Endothelial cell (in vitro differentiated cells): ENCODE measurements around the gene OR2AE1. TPM values are rescaled to one million over a fixed set of nuclear protein-coding genes. Genes with fewer than 3 reads are reported as not detected.

Source experiments
- DNase-seq: peaks from one replicate; pipeline ENCODE4 v3.0.0; 2021; ENCODE audit warnings: low spot score
- H3K27ac Mint-ChIP-seq: one replicate; pipeline ENCODE4 v1.8.0; 2021; ENCODE audit warnings: mixed read lengths, inconsistent platforms; ENCODE audit not compliant: unreplicated experiment
- H3K27me3 Mint-ChIP-seq: one replicate; pipeline ENCODE4 v1.8.0; 2021; ENCODE audit warnings: mild to moderate bottlenecking, moderate library complexity, mixed read lengths, inconsistent platforms; ENCODE audit not compliant: unreplicated experiment
- H3K36me3 Mint-ChIP-seq: one replicate; pipeline ENCODE4 v1.8.0; 2021; ENCODE audit warnings: mild to moderate bottlenecking, low read depth, mixed read lengths, inconsistent platforms; ENCODE audit not compliant: unreplicated experiment
- H3K4me1 Mint-ChIP-seq: one replicate; pipeline ENCODE4 v1.8.0; 2021; ENCODE audit warnings: mild to moderate bottlenecking, mixed read lengths, inconsistent platforms; ENCODE audit not compliant: unreplicated experiment
- H3K4me3 Mint-ChIP-seq: one replicate; pipeline ENCODE4 v1.8.0; 2021; ENCODE audit warnings: mild to moderate bottlenecking, mixed read lengths, inconsistent platforms; ENCODE audit not compliant: unreplicated experiment
- H3K9me3 Mint-ChIP-seq: one replicate; pipeline ENCODE4 v1.8.0; 2021; ENCODE audit warnings: mixed read lengths, inconsistent platforms; ENCODE audit not compliant: unreplicated experiment
- total RNA-seq: library from RNA; stranded (reverse); fragmentation: NEBNext Ultra II Directional; extraction: Animal tissue kit (Norgen Biotek cat#: 25700); gene quantifications from one replicate; pipeline ENCODE4 v1.2.1, GENCODE V29; 2021; ENCODE audit not compliant: unreplicated experiment
- TF ChIP-seq, protein P1 (sequence below): fragments of 200-600 bp; sonication (generic); IDR thresholded peaks from one replicate; pipeline ENCODE4 v1.5.0; 2021; ENCODE audit warnings: antibody characterized with exemption; ENCODE audit not compliant: unreplicated experiment

OR2AE1 gene
- total RNA-seq, 1 donor from 2014 or later: not detected

DNA sequence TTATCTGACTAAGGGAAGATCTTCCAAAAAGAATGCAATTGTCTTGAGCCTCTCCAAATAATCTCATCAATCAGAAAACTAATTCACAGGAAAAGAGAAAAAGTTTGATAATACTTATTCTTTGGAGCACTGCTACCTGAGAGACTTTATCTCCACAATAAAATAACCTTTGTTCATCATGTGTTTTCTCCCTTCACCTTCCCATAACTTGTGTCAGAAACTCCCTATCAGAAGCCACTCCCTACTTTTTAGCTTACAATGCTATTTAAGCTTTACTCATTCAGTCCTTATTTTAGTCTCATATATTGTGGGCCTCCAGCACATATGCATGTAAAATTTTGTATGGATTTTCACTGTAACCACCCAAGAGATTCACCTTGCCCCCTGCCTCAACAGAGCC, 48.0 kb downstream of the OR2AE1 start:
- Mint-ChIP-seq H3K4me1 (peaks cover 13% of the 10 kb centered on the region), H3K36me3 (no peaks in the 10 kb centered on the region), H3K9me3 (no peaks in the 10 kb centered on the region), H3K4me3 (no peak overlapping the region), H3K27ac (no peak overlapping the region), H3K27me3 (peaks cover 2% of the 10 kb centered on the region)
- no peak for DNase-seq
- TF ChIP-seq, protein P1, sequence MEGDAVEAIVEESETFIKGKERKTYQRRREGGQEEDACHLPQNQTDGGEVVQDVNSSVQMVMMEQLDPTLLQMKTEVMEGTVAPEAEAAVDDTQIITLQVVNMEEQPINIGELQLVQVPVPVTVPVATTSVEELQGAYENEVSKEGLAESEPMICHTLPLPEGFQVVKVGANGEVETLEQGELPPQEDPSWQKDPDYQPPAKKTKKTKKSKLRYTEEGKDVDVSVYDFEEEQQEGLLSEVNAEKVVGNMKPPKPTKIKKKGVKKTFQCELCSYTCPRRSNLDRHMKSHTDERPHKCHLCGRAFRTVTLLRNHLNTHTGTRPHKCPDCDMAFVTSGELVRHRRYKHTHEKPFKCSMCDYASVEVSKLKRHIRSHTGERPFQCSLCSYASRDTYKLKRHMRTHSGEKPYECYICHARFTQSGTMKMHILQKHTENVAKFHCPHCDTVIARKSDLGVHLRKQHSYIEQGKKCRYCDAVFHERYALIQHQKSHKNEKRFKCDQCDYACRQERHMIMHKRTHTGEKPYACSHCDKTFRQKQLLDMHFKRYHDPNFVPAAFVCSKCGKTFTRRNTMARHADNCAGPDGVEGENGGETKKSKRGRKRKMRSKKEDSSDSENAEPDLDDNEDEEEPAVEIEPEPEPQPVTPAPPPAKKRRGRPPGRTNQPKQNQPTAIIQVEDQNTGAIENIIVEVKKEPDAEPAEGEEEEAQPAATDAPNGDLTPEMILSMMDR: no peak

DNA sequence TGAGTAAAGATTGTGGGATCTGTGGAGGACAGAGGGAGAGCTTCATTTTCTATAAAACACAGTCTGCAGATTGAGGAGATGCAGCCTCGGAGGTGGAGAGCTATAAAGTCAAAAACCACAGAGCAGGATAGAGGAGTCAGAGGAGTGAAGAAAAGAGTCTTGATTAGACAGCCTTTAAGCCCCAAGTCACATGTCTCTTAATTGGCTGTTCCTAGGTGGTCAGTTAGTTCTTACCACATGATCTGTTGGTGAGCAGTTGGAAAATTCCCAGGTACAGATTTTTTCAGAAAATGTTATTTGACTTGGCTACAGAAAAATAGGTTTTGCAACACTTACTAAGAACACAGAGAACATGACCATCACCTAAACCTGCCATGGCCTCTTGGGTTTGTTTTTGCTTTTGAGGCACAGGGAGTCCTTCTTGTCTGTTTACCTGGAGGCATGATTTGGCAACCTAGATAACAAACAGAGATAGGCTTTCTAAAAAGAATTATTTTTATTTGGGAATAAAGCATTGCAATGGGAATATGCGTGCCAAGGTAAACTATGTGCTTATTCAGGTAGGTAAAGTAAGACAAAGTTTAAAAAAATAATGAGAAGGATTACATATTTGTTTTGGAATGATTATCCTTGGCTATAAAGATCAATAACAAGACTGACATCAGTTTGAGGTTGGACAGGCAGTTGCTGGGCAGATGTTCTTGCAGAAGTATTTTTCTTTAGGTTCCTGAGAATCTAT, 49.6 kb downstream of the OR2AE1 start:
- peaks cover 4% of the 10 kb centered on the region for H3K4me1 Mint-ChIP-seq
- no peak overlapping the region for H3K4me3 Mint-ChIP-seq
- TF ChIP-seq, protein P1: no peak
- no peak for DNase-seq
- H3K27me3 Mint-ChIP-seq: peaks cover 2% of the 10 kb centered on the region
- no peaks in the 10 kb centered on the region for H3K9me3 Mint-ChIP-seq
- no peak overlapping the region for H3K27ac Mint-ChIP-seq
- no peaks in the 10 kb centered on the region for H3K36me3 Mint-ChIP-seq

Other genes starting within 250 kb of the OR2AE1 start
- gene CYP3A5, start 197.0 kb downstream of the OR2AE1 start, total RNA-seq: 0.69 TPM
- 0.18 TPM for gene CYP3A7, start 141.8 kb downstream of the OR2AE1 start, total RNA-seq
- gene CYP3A4, start 92.8 kb downstream of the OR2AE1 start, total RNA-seq: not detected
- not detected for gene CYP3A43, start 49.0 kb downstream of the OR2AE1 start, total RNA-seq
- gene TRIM4, start 42.5 kb upstream of the OR2AE1 start, total RNA-seq: 5.8 TPM
- 1.8 TPM for gene GJC3, start 52.6 kb upstream of the OR2AE1 start, total RNA-seq
- not detected for gene AZGP1, start 99.0 kb upstream of the OR2AE1 start, total RNA-seq
- 63.1 TPM for gene ZKSCAN1, start 138.6 kb upstream of the OR2AE1 start, total RNA-seq
- gene ZSCAN21, start 172.7 kb upstream of the OR2AE1 start, total RNA-seq: 18.5 TPM
- gene ZNF3, start 204.7 kb upstream of the OR2AE1 start, total RNA-seq: 47.7 TPM
- 82.4 TPM for gene COPS6, start 211.9 kb upstream of the OR2AE1 start, total RNA-seq
- gene MCM7, start 224.4 kb upstream of the OR2AE1 start, total RNA-seq: 119 TPM
- 17.8 TPM for gene AP4M1, start 224.6 kb upstream of the OR2AE1 start, total RNA-seq
- gene TAF6, start 242.3 kb upstream of the OR2AE1 start, total RNA-seq: 71.8 TPM
- gene CNPY4, start 242.6 kb upstream of the OR2AE1 start, total RNA-seq: 28.3 TPM
- gene MBLAC1, start 249.9 kb upstream of the OR2AE1 start, total RNA-seq: 1.6 TPM